ENCODE measurements around the gene SLC2A6. TPM values are rescaled to one million over a fixed set of nuclear protein-coding genes. Genes with fewer than 3 reads are reported as not detected.

Gene SLC2A6
- total and polyA plus RNA-seq, 2 of the 8 experiments (the other 6 are each of a cell fraction or from before 2014, with no cell fraction given), result 16.6 to 17.8 TPM

GRCh38 chr9:133516256-133516960 lies 37.5 kb upstream of the SLC2A6 start:
- H3K9me3 ChIP-seq (ENCODE audit: insufficient read depth in 2 of 2, low read depth in 1 of 2, low read length in 1 of 2), result peaks cover 0 to 3% of the 10 kb centered on the region in 2 experiments; a peak in 1 of 4 replicates
- 91% methylated on average over 7 of the region's 11 CpGs; no CpG with 5 or more reads in 1 of the 2 experiments for WGBS, 2 experiments (ENCODE audit: extremely low coverage in 1 of 2, insufficient coverage in 1 of 2, insufficient read length in 1 of 2, insufficient replicate concordance in 2 of 2, low coverage in 1 of 2, low lambda C conversion rate in 2 of 2, missing lambda C conversion rate in 1 of 2)
- FAIRE-seq (no peak), DNase-seq (ENCODE audit: low read depth in 1 of 2, low spot score in 2 of 2) (no peak)
- H3K9ac ChIP-seq (replicated peaks in 1 of 4; ENCODE audit: extremely low read depth in 1 of 4, low read depth in 3 of 4, low read length in 3 of 4), result no peak overlapping the region
- no peak overlapping the region for H3K18ac ChIP-seq (ENCODE audit: extremely low read depth, low read length)
- peaks cover 0 to 7% (median 2%) of the 10 kb centered on the region in 4 experiments; a peak in 3 of 7 replicates for H3K4me1 ChIP-seq (replicated peaks in 1 of 4; ENCODE audit: control insufficient read depth in 3 of 4, insufficient read depth in 4 of 4, low read length in 3 of 4)
- H2BK12ac ChIP-seq (ENCODE audit: low read depth, low read length), result no peak overlapping the region
- ChIA-PET CTCF (ENCODE audit: partially characterized antibody) (interaction anchor here (0.8 to 3.4 kb wide), 3 partner anchors 9 to 53 kb away, joined by 4 to 14 read pairs (median 7); partner anchors contain the start of genes ADAMTSL2 and MYMK), POLR2A (ENCODE audit: partially characterized antibody) (no interaction called here)
- H3K4ac ChIP-seq (replicated peaks; ENCODE audit: insufficient read length, low read depth, low read length), result no peak overlapping the region
- no peaks in the 10 kb centered on the region for H3K79me2 ChIP-seq (ENCODE audit: control insufficient read depth in 1 of 2, insufficient read depth in 2 of 2, low read length in 2 of 2)
- H3K36me3 ChIP-seq (ENCODE audit: control insufficient read depth in 2 of 4, insufficient read depth in 4 of 4, low read length in 3 of 4), result no peaks in the 10 kb centered on the region; a peak in 1 of 8 replicates
- peaks cover 9% of the 10 kb centered on the region for H3K23me2 ChIP-seq (ENCODE audit: low read depth, low read length)
- no peak overlapping the region for H2AK5ac ChIP-seq (ENCODE audit: low read depth, low read length)
- peaks cover 0 to 7% of the 10 kb centered on the region in 2 experiments for H4K20me1 ChIP-seq (replicated peaks in 1 of 2; ENCODE audit: control insufficient read depth in 1 of 2, insufficient read depth in 2 of 2, low read length in 2 of 2)
- H2BK15ac ChIP-seq (ENCODE audit: low read length), result 0 out of 2 replicates have a peak overlapping the region, but pooled peaks have one; percentile 61
- H3K23ac ChIP-seq (ENCODE audit: insufficient read length), result no peak overlapping the region
- no peak overlapping the region for H4K8ac ChIP-seq (ENCODE audit: extremely low read depth, insufficient read depth, low read length)
- TF ChIP-seq SAP30 (IDR thresholded peaks at IDR 0.05; ENCODE audit: insufficient read depth, insufficient replicate concordance, low read length) (no peak), ZNF274 (IDR thresholded peaks at IDR 0.05; ENCODE audit: borderline replicate concordance, extremely low read depth, low read length) (no peak), KDM4A (IDR thresholded peaks at IDR 0.05; ENCODE audit: low read depth, low read length, severe bottlenecking) (no peak), ATF3 (IDR thresholded peaks at IDR 0.05; ENCODE audit: insufficient read depth, low read depth, low read length) (no peak), RFX5 (IDR thresholded peaks at IDR 0.05; ENCODE audit: borderline replicate concordance, low read depth, low read length) (no peak), JUN (IDR thresholded peaks at IDR 0.05; ENCODE audit: low read depth, low read length) (no peak), USF2 (IDR thresholded peaks at IDR 0.05; ENCODE audit: low read length) (no peak), EZH2 (IDR thresholded peaks at IDR 0.05; ENCODE audit: low read depth, low read length, severe bottlenecking) (no peak), SRF (IDR thresholded peaks at IDR 0.05; ENCODE audit: low read depth, low read length) (no peak), CBX8 (IDR thresholded peaks at IDR 0.05; ENCODE audit: borderline replicate concordance, low read depth, low read length) (no peak)
- H4K91ac ChIP-seq (replicated peaks; ENCODE audit: insufficient read length, low read length), result no peak overlapping the region
- no peaks in the 10 kb centered on the region for H3K27me3 ChIP-seq (replicated peaks in 1 of 4; ENCODE audit: control insufficient read depth in 3 of 4, extremely low read depth in 1 of 4, insufficient read depth in 3 of 4, low read length in 3 of 4)
- no peak overlapping the region for H4K5ac ChIP-seq (ENCODE audit: insufficient read length, low read depth, low read length)
- no peak overlapping the region for H3K14ac ChIP-seq (ENCODE audit: insufficient read length)
- H3K27ac ChIP-seq (ENCODE audit: low read depth, low read length), result no peak overlapping the region
- H2BK120ac ChIP-seq (replicated peaks; ENCODE audit: low read depth, low read length), result no peak overlapping the region
- H2AFZ ChIP-seq (ENCODE audit: low read length), result no peak overlapping the region
- H2BK20ac ChIP-seq (ENCODE audit: low read length), result no peak overlapping the region
- no peak overlapping the region for H2BK5ac ChIP-seq (ENCODE audit: low read depth, low read length)
- no peaks in the 10 kb centered on the region for H3K79me1 ChIP-seq (ENCODE audit: low read depth, low read length)
- no peak overlapping the region for H3K4me3 ChIP-seq (ENCODE audit: extremely low read depth in 1 of 4, insufficient read depth in 2 of 4, low read depth in 3 of 4, low read length in 4 of 4)
- H3K56ac ChIP-seq (replicated peaks; ENCODE audit: insufficient read length, low read depth, low read length), result no peak overlapping the region
- no peak overlapping the region for H3K4me2 ChIP-seq (ENCODE audit: insufficient read depth in 1 of 2, low read depth in 2 of 2, low read length in 2 of 2)
